ENCODE data around the gene SIX3.

The SIX3 gene

DNA sequence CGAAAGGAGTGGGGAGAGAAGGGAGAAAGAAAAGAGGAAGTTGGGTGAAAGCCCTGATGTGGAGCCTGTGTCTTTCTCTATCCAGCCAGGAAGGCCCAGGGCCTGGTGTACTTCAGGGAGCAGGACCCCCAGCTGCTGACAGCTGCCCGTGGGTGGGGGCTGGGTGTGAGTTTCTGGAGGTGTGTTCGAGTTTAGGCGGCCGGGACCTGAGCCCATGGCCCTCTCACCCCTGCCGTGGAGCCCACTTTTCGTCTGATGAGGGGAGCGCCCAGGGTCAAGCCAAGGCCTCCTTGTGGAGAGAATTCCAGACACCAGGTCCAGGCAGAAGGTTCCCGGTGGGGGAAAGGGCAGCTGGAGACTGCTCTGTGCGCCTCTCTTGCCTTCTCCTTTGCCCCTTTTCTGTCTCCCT lies 2.2 kb downstream of the SIX3 start:
- TF ChIP-seq SPI1 (IDR thresholded peaks at IDR 0.05; ENCODE audit: borderline replicate concordance, low read depth) (peak; percentile 63), GABPA (IDR thresholded peaks at IDR 0.05; ENCODE audit: low read depth) (no peak), POLR2AphosphoS5 (IDR thresholded peaks at IDR 0.05; ENCODE audit: low read depth) (no peak), CTCF (IDR thresholded peaks at IDR 0.05; ENCODE audit: insufficient read depth, low read length) (no peak)
- TF ChIP-seq, protein P1, sequence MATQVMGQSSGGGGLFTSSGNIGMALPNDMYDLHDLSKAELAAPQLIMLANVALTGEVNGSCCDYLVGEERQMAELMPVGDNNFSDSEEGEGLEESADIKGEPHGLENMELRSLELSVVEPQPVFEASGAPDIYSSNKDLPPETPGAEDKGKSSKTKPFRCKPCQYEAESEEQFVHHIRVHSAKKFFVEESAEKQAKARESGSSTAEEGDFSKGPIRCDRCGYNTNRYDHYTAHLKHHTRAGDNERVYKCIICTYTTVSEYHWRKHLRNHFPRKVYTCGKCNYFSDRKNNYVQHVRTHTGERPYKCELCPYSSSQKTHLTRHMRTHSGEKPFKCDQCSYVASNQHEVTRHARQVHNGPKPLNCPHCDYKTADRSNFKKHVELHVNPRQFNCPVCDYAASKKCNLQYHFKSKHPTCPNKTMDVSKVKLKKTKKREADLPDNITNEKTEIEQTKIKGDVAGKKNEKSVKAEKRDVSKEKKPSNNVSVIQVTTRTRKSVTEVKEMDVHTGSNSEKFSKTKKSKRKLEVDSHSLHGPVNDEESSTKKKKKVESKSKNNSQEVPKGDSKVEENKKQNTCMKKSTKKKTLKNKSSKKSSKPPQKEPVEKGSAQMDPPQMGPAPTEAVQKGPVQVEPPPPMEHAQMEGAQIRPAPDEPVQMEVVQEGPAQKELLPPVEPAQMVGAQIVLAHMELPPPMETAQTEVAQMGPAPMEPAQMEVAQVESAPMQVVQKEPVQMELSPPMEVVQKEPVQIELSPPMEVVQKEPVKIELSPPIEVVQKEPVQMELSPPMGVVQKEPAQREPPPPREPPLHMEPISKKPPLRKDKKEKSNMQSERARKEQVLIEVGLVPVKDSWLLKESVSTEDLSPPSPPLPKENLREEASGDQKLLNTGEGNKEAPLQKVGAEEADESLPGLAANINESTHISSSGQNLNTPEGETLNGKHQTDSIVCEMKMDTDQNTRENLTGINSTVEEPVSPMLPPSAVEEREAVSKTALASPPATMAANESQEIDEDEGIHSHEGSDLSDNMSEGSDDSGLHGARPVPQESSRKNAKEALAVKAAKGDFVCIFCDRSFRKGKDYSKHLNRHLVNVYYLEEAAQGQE (IDR thresholded peaks at IDR 0.05; ENCODE audit: insufficient replicate concordance, low read depth) = no peak
- DNase-seq (ENCODE audit: low read depth in 1 of 2, low spot score in 1 of 2) = no peak
- H3K4me3 ChIP-seq (replicated peaks; ENCODE audit: insufficient read depth, low read length) = no peak overlapping the region
- no peak overlapping the region for H3K27ac ChIP-seq (replicated peaks)
- H3K27me3 ChIP-seq (ENCODE audit: insufficient read depth, poor library complexity, severe bottlenecking) = peaks cover 82% of the 10 kb centered on the region

GRCh38 chr2:44944102-44944951 lies 2.8 kb downstream of the SIX3 start:
- Histone ChIP-seq H3K4me3 (replicated peaks; ENCODE audit: insufficient read depth, low read length) (no peak overlapping the region), H3K27ac (replicated peaks) (no peak overlapping the region), H3K27me3 (ENCODE audit: insufficient read depth, poor library complexity, severe bottlenecking) (peaks cover 79% of the 10 kb centered on the region)
- DNase-seq (ENCODE audit: low read depth in 1 of 2, low spot score in 1 of 2) = peak in 1 of 2 experiments; percentile 18
- TF ChIP-seq SPI1 (IDR thresholded peaks at IDR 0.05; ENCODE audit: borderline replicate concordance, low read depth) (no peak), POLR2AphosphoS5 (IDR thresholded peaks at IDR 0.05; ENCODE audit: low read depth) (no peak), CTCF (IDR thresholded peaks at IDR 0.05; ENCODE audit: insufficient read depth, low read length) (no peak), GABPA (IDR thresholded peaks at IDR 0.05; ENCODE audit: low read depth) (no peak)
- TF ChIP-seq, protein P1 (IDR thresholded peaks at IDR 0.05; ENCODE audit: insufficient replicate concordance, low read depth) = no peak

DNA sequence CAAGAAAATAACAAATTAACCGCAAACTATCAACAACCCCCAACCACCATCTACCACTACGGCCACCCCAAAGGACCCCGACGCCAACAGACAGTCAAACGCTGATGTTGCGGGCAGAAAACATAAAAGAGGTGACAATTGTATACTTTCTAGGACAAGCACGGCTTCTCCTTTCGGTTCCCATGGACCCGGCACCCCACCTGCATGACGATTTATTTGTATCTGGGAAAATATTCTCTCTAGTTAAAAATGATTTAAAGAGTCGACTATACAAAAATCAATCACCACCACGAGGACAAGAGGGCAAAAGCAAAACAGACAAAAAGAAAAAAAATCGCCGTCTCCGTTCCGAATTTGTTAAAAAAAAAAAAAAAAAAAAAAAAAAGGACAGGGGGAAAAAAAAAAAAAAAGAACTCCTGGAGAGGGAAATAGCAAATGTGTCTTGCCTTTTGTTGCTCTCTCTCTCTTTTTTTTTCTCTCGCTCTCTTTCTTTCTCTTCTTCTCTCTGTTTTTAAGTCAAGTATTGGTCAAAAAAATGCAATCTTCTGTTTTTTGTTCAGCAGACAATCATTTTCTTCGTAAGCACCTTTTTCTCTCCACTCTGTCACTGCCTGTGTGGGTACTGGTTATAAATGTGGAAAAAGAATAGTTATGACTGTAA lies 3.6 kb downstream of the SIX3 start:
- H3K4me3 ChIP-seq (replicated peaks; ENCODE audit: insufficient read depth, low read length) = no peak overlapping the region
- H3K27me3 ChIP-seq (ENCODE audit: insufficient read depth, poor library complexity, severe bottlenecking) = peaks cover 76% of the 10 kb centered on the region

More for the DNA sequence above, 3.6 kb downstream of the SIX3 start:
- no peak for DNase-seq (ENCODE audit: low read depth in 1 of 2, low spot score in 1 of 2)
- H3K27ac ChIP-seq (replicated peaks) = no peak overlapping the region
- TF ChIP-seq CTCF (IDR thresholded peaks at IDR 0.05; ENCODE audit: insufficient read depth, low read length) (no peak), GABPA (IDR thresholded peaks at IDR 0.05; ENCODE audit: low read depth) (no peak), POLR2AphosphoS5 (IDR thresholded peaks at IDR 0.05; ENCODE audit: low read depth) (no peak), SPI1 (IDR thresholded peaks at IDR 0.05; ENCODE audit: borderline replicate concordance, low read depth) (no peak)
- TF ChIP-seq, protein P1 (IDR thresholded peaks at IDR 0.05; ENCODE audit: insufficient replicate concordance, low read depth) = no peak

Measured in HL-60 (cell line).